Smooth muscle cell of trachea (primary cell): ENCODE measurements around the gene ZNF528. TPM values are rescaled to one million over a fixed set of nuclear protein-coding genes. Genes with fewer than 3 reads are reported as not detected.

Experiments used
- total RNA-seq: library from RNA; depleted of rRNA; stranded (reverse); fragments of >200 nt; gene quantifications from 2 replicates; pipeline ENCODE4 v1.2.1, GENCODE V29; 2014

The ZNF528 gene
- 30.4 and 38.3 TPM in 2 replicates for total RNA-seq

DNA sequence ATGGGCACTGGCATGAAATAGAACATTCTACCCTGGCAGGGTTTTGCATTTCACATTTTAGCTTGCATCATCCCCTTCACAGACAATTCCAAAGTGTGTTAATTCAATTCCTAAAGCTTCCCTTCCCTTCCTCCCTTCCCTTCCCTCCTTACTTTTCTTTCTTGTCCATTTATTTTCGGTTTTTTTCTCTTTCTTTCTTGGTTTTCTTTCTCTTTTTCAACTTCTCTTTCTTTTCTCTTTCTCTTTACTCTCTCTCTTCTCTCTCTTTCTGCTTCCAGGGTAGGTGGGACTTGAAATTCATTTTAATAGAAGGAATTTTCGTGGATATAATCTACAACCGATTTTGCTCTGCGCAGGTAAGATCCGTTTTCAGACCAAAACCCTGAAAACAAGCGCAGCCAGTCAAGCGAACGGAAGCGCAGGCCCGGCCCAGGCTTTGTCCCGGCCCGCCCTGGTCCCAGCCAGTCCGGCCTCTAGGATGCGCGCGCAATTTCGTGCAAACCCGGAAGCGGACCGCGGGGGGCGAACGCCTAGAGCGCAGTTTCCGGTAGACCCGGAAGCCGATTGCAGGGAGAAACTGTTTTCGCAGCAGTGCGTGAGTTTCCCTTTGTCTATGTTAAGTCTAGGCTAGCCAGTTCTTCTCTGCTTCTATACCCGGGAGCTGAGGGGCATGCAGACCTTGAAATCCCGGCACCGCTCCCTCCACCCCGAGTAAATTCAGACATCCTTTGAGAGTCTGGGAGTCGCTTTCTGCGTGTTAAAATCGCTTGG, at the start of gene ZNF528:
ZNF528 (plus strand) TSS at position 540 of the 771 bp plus-strand sequence. CDS start 4,165 bp downstream, outside the sequence.

DNA sequence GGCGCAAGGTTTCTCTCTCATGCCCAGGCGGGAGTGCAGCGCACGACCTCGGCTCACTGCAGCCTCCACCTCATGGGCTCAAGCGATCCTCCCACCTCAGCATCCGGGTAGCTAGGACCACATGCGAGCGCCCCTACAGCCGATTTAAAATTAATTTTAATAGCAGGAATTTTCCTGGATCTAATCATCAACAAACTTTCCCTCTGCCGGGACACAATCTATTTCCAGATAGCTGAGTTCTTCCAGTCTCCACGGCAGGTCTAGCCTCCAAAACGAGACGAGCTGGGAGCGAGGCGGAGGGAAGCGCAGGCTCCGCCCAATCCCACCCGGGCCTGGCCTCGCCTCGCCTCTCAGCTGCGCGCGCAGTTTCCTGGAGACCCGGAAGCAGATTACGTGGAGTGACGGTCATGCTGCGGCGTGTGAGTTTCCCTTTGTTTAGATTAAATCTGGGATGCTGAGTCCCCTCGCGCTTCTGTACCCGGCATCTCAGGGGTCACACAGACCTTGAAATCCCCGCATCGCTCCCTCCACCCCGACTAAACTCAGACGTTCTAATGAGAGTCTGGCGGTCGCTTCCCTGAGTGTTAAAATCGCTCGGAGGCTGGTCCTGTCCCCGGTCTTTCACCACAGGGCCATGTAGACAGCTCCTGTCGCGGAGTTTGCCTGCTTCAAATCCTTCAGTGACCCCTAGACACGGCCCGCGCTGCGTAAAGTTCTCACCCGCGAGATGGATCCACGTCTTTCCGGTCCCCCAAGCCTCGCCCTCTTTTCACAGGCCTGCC, 27.9 kb upstream of the ZNF528 start, which contains the start of gene ZNF880:
ZNF880 (plus strand) TSS at position 365 of the 782 bp plus-strand sequence; CDS start at position 408, 43 bp downstream.

DNA sequence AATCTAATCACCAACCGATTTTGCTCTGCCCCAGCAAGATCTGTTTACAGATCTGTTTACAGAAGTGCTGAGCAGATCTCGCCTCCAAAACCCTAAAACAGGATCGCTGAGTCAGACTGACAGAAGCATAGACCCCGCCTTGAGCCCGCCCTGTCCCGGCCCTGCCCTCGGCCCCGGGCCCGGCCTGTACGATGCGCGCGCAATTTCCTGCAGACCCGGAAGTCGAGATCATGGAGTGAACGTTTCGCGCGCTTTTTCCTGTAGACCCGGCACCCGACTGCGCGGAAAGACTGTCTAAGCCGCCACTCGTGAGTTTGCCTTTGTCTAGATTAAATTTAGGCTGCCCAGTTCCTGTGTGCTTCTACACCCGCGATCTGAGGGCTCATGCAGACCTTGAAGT, 31.3 kb downstream of the ZNF528 start, which contains the start of gene ZNF534:
ZNF534 (plus strand) TSS at position 212 of the 400 bp plus-strand sequence. CDS start 2,327 bp downstream, outside the sequence.

DNA sequence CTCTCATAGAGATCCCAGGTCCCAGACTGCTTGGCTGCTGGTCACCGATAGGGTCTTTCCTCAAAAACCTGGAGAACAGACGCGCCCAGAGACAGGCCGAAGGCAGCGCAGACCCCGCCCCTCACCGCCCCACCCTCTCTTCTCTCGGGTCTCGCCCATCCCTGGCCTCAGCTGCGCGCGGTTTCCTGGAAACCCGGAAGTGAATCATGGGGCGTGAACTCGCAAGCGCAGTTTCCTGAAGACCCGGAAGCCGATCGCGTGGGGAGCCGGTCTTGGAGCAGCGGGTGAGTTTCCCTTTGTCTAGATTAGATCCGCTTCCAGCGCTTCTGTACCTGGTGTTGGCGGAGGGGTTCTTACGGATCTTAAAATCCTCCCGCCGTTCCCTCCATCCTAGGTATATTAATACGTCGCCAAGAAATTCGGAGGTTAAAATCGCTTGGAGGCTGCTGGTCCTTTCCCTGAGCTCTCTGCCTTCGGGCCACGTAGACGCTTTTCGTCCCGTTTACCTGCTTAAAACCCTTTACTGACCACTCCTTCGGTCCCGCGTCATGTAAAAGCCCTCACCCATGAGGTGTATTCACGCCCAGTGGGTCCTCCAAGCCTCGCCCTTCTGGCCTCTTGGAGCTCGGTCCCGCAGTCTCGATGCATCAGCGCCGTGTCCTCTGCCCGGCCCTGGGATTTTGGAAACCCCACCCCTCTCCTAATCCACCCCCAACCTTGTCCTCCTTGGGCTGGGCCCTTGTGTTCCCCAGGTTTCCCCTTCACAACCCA, 55.9 kb downstream of the ZNF528 start, which contains the start of gene ZNF578:
ZNF578 (plus strand) TSS at position 230 of the 771 bp plus-strand sequence. CDS start 48,293 bp downstream, outside the sequence.

Other genes starting within 250 kb of the ZNF528 start
- gene ZNF836, start 226.2 kb upstream of the ZNF528 start, total RNA-seq: 8.7 and 10.8 TPM in 2 replicates
- 256 and 283 TPM in 2 replicates for gene PPP2R1A, start 207.8 kb upstream of the ZNF528 start, total RNA-seq
- 13.2 and 15.3 TPM in 2 replicates for gene ZNF766, start 128.3 kb upstream of the ZNF528 start, total RNA-seq
- 5.5 and 6.5 TPM in 2 replicates for gene ZNF480, start 100.7 kb upstream of the ZNF528 start, total RNA-seq
- 2.9 and 4.3 TPM in 2 replicates for gene ZNF610, start 61.6 kb upstream of the ZNF528 start, total RNA-seq
- 21.8 and 28.2 TPM in 2 replicates for gene ZNF880, start 27.9 kb upstream of the ZNF528 start, total RNA-seq
- 0.17 TPM in 1 of 2 replicates, not detected in the other for gene ZNF534, start 31.3 kb downstream of the ZNF528 start, total RNA-seq
- gene ZNF578, start 55.7 kb downstream of the ZNF528 start, total RNA-seq: 6.3 and 7.0 TPM in 2 replicates
- 16.0 and 18.0 TPM in 2 replicates for gene ZNF808, start 129.8 kb downstream of the ZNF528 start, total RNA-seq
- gene ZNF701, start 172.4 kb downstream of the ZNF528 start, total RNA-seq: 14.1 and 16.1 TPM in 2 replicates
- gene ZNF83, start 240.5 kb downstream of the ZNF528 start, total RNA-seq: 50.6 and 56.7 TPM in 2 replicates